GM23248 (cell line): ENCODE measurements around the gene PSD4.

ENCODE experiments used
- EZH2 ChIP-seq: fragments of 200-600 bp; sonication (generic); IDR thresholded peaks from 2 replicates; pipeline ENCODE4 v1.6.1; 2018; ENCODE audit warnings: antibody characterized with exemption, mild to moderate bottlenecking; ENCODE audit not compliant: insufficient read depth, poor library complexity, severe bottlenecking
- EZH2phosphoT487 ChIP-seq: fragments of 200-600 bp; sonication (generic); IDR thresholded peaks from 2 replicates; pipeline ENCODE4 v1.6.1; 2018; ENCODE audit warnings: antibody characterized with exemption, moderate library complexity, mild to moderate bottlenecking, low read depth; ENCODE audit not compliant: insufficient read depth

- TF ChIP-seq EZH2, result no peak
- no peak for TF ChIP-seq EZH2phosphoT487
Measured at GRCh38 chr2:113209646-113210171, 35.9 kb downstream of the PSD4 start.
